Stomach (tissue), 4 donors: ENCODE measurements around the gene SWAP70.

Experiments
- EP300 ChIP-seq: sonication (generic); formaldehyde crosslinking; IDR thresholded peaks from one replicate; pipeline ENCODE4 v1.6.1; 2017; ENCODE audit warnings: antibody characterized with exemption
- POLR2A ChIP-seq, 4 donors: fragments of 450-650 bp; IDR thresholded peaks; one replicate each; pipeline ENCODE4 v1.6.1; 2016; ENCODE audit warnings: antibody characterized with exemption in 4 of 4, control low read depth in 2 of 4, mild to moderate bottlenecking in 1 of 4, moderate library complexity in 1 of 4
- POLR2AphosphoS5 ChIP-seq, 3 donors: sonication (generic); formaldehyde crosslinking; IDR thresholded peaks; one replicate each; pipeline ENCODE4 v1.6.1; 2016; ENCODE audit warnings: antibody characterized with exemption in 3 of 3
- TF ChIP-seq, protein P1 (sequence below), 7 experiments: fragments of 450-650 bp in 4 of 7; fragments of 200-600 bp in 3 of 7; sonication (generic) in 3 of 7; IDR thresholded peaks; one replicate each; pipeline ENCODE4 v1.5.1; 2016 to 2019; ENCODE audit warnings: antibody characterized with exemption in 7 of 7, control low read depth in 2 of 7, mild to moderate bottlenecking in 1 of 7

DNA sequence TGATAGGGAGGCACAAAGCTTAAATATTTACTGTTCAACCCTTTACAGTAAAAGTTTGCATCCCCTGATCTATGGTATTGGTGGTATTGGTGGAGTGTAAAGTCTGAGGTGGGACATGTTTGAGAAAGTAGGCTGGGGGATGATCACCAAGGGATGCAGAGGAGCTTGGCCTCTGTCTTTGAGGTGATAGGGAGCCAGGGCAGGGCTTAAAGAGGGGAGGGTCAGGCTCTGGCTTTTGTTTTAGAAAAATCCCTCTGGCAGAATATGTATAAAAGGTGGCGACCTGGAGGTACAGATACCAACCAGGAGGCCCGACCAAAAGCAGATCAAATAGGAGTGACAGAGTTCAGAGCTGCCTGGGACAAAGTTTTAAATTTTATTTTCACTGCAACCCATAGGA is 59.0 kb downstream of the SWAP70 start:
- TF ChIP-seq, protein P1, sequence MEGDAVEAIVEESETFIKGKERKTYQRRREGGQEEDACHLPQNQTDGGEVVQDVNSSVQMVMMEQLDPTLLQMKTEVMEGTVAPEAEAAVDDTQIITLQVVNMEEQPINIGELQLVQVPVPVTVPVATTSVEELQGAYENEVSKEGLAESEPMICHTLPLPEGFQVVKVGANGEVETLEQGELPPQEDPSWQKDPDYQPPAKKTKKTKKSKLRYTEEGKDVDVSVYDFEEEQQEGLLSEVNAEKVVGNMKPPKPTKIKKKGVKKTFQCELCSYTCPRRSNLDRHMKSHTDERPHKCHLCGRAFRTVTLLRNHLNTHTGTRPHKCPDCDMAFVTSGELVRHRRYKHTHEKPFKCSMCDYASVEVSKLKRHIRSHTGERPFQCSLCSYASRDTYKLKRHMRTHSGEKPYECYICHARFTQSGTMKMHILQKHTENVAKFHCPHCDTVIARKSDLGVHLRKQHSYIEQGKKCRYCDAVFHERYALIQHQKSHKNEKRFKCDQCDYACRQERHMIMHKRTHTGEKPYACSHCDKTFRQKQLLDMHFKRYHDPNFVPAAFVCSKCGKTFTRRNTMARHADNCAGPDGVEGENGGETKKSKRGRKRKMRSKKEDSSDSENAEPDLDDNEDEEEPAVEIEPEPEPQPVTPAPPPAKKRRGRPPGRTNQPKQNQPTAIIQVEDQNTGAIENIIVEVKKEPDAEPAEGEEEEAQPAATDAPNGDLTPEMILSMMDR (IDR thresholded peaks at IDR 0.05): no peak
- TF ChIP-seq POLR2A (IDR thresholded peaks at IDR 0.05): no peak
- no peak for TF ChIP-seq EP300
- TF ChIP-seq POLR2AphosphoS5 (IDR thresholded peaks at IDR 0.05): no peak
